NCI-H2107 treated with DMSO at 0.1 percent for 48 hours (cell line): Measurements from ENCODE around the gene TIMP2.
"Not testable (repeated sequence)": the region's sequence is repeated elsewhere in the genome, so short reads cannot be mapped to it uniquely, and the experiment has no call there.

Source experiments
- DNase-seq: peaks from one replicate; lab custom pipeline; 2025; ENCODE audit not compliant: unreplicated experiment; lab: John Stamatoyannopoulos, UW

Gene TIMP2

DNA sequence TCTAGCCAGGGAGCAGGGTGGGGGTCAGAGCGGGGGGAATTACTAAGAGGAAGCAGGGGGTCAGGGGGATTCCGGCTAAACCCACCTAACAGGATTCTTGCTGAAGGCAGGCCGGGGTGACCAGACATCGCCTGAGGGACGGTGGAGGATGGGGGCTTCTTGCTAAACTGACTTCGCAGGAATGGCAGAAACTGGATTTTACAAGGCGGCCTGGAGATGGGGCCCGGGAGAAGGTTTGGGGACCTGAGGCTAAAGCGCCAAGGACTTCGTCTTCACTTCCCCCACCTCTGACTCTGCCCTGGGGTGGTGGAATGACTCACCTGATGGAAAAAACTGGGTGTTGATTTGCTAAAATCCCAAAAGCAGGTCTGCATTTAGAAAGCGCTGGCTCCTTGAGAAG is 31.1 kb upstream of the TIMP2 start:
- DNase-seq, result no peak

DNA sequence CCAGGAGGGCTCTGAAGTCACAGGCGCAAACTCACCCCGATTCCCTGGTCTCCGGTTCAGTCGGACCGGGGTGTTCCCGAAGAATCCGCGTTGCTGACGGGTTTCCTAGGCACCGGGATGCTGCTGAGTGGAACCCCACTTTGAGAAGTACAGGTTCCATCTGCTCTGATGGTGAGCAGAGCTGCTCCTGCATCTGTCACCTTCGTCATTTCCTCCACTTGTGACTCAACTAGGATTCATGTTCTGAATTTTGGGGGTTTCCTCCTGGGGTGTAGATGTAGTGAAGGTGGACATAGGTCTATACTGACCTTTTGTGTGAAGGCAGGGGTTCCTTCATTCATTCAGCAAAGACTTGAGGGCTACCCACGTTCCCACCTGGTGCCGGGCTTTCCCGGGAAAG is 29.5 kb upstream of the TIMP2 start:
- no peak for DNase-seq

DNA sequence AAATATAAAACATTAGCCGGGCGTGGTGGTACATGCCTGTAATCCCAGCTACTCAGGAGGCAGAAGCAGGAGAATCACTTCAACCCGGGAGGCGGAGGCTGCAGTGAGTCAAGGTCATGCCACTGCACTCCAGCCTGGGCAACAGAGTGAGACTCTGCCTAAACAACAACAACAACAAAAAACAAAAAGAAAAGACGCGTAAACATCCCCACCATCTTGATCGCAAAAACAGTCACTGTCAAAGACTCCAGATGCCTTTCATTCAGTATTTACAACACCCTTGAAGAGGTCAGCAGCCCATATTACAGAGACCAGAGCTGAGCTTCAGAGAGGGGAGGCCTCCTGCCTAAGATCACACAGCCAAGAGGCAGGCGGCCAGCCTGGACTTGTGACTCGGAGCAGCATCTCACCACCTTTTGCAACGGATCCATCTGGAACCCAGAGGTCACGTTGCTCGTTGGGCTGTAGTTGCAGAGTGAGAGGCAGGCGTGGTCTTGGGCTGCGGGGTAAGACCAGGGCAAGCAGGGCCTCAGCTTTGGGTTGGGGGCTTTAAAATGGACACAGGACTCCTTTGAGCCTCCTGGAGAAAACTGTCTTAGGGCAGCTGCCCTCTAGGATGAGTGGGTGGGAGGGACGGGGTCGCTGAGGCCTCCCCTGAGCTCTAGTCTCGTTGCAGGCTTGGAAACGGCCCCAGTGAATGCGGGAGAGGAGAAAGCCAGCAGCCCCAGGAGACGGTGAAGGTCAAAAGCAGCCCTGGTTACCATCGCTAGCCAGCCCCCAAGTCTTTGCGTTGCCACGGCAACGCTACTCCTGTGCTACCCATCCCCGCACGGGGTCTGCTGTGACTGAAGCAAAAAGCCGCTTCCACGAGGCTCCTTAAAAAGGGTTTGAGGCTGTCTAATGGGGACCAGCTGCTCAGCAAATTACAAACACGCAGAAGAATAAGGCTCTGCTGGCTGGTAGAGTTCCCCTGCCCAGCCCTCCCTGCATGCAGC is 28.5 kb upstream of the TIMP2 start:
- DNase-seq, result no peak

DNA sequence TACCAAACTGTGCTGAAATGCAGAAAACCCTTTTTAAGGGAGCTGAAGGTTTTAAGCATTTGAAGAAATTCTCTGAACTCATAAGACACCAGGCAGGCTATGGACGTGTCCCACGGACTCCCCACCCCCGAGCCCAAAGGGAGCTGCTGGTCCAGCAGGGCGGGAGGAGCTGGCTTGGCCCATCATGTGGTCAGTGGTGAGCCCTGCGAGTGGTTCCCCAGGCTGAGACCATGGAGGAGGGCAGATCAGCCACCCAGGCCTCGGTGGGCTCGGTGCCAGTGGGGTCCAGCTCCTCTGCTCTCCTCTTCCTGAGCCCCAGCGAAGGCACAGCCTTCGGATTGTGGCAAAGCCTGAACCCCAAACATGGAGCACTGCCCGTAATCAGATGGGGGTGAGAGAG is 27.5 kb upstream of the TIMP2 start:
- DNase-seq, result no peak

DNA sequence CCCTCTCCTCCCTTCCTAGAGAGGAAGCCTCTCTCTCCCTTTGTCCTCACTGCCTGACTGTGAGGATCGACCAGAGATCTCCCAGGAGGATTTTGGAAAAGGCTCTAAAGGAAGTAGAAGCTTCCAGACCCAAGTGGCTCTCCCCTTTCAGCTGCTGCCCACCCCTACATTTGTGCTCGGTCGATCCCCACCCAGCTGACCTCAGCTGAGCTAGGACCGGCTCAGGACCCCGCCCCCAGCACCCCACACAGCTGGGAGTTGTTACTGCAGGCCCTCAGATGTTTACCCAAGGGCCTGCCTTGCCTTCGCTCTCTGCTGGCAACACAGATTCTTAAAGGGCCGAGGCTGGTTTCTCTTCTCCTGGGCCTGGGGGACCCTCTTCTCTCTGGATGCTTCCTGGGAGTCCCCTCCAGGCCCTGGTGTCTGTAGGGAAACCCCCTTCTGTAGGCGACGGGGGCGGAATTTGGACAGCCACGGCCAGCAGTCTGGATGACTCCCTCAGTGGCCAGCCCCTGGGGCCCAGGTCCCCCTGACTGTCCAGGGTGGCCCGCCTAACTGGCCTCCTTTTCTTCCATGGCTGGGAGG is 26.9 kb upstream of the TIMP2 start:
- no peak for DNase-seq

DNA sequence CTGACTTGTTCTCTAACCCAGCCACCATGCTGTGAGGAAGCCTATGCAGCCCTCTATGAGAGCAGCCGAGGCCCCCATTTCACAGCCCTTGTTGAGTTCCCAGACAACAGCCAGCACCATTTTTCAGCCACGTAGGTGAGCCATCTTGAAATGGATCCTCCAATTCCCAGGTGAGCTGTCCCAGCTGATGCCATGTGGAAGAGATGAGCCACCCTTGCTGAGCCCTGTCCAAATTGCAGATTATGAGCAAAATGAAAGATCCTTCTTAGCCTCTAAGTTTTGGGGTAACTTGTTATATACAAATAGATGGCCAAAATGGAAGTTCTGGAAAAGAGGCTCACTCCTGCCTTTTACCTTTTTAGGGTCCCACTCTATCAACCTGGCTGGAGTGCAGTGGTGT is 25.7 kb upstream of the TIMP2 start:
- DNase-seq, result no peak

DNA sequence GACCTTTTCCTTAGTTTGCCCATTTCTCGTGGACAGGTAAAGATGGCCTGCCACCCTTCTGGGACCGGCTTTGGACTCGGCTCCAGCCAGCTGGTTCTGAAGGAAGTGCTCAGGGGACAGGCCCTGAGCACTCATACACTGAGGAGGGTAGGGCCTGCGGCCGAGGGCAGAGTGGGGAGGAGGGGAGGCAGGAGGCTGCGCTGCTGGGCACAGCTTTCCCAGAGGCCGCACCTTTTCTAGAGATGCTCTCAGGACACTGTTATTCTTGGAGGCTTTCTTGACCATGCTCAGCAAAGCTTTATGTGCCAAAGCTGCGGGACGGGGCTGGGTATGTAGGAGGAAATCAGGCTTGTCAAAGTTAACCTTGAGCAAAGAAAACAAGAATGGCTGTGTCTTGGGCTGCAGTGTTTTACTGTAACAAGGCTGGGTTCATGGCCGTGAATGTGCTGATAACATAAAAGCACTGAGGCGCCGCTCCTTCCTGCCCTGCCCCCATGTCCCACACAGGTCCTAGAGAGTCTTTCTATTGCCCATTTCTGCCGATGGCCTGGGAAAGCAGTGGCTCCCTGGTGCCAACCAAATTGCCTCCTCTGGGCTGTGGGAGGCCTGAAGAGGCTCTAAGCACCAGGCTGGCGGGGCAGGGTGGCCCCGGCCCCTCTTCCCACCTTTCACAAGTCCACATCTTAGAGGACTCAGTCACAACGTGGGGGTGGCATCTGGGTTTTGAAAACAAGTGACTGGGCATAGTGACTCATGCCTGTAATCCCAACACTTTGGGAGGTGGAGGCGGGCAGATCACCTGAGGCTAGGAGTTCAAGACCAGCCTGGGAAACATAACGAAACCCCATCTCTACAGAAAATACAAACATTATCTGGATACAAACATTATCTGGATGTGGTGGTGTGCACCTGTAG is 22.3 kb upstream of the TIMP2 start:
- no peak for DNase-seq

DNA sequence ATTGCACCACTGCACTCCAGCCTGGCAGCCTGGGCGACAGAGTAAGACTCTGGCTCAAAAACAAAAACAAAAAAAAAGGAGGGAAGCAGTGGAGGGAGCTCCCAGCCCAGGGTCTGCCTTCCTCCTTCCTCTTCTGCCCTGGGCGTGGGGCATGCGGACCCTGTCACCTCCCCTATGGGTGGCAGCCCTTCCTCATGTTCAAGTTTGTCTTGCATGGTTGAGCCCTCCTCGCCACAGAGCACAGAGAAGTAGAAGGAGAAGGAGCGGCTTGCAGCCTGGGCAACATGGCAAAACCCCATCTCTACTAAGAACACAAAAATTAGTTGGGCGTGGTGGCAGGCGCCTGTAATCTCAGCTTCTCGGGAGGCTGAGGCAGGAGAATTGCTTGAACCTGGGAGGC is 21.4 kb upstream of the TIMP2 start:
- DNase-seq, result no peak

DNA sequence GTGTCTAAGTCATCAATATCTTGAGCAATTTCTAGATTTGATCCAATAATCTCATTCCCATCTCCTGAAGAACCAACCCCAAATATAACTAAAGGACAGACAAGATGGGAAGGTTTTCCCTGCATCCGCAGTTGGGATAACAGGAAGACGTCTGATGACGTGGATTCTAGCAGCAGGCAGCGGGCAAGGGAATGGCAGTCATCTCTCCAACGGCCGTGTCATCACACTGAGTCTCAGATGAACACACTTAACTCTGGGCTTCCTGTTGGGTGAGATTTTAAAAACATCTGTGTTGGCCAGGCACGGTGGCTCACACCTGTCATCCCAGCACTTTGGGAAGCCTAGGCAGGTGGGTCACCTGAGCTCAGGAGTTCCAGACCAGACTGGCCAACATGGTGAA is 20.9 kb upstream of the TIMP2 start:
- DNase-seq, result no peak

DNA sequence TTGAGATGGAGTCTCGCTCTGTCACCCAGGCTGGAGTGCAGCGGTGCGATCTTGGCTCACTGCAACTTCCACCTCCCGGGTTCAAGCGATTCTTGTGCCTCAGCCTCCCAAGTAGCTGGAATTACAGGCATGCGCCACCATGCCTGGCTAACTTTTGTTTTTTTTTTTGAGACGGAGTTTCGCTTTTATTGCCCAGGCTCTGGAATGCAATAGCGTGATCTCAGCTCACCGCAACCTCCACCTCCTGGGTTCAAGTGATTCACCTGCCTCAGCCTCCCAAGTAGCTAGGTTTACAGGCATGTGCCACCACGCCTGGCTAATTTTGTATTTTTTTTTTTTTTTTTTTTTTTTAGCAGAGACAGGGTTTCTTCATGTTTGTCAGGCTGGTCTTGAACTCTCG is 20.3 kb upstream of the TIMP2 start:
- not testable (repeated sequence) for DNase-seq

DNA sequence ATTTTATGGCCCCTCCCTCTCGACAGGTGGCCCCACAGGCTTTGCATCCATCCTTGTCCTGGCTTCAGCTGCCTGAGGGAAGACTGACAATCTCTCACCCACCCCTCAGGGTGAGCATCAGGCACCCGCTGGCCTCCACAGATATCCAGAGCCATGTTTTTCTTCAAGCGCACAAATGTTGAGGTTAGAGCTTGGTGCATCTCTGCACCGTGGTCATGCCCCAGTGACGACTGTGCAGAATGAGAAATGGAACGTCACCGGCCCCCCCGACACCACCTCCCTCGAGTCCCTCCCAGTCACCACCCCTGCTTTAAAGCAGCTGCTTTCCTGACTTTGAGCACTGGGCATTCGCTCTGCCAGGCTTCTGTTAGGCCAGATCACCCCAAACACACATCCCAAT is 19.8 kb upstream of the TIMP2 start:
- DNase-seq, result no peak

DNA sequence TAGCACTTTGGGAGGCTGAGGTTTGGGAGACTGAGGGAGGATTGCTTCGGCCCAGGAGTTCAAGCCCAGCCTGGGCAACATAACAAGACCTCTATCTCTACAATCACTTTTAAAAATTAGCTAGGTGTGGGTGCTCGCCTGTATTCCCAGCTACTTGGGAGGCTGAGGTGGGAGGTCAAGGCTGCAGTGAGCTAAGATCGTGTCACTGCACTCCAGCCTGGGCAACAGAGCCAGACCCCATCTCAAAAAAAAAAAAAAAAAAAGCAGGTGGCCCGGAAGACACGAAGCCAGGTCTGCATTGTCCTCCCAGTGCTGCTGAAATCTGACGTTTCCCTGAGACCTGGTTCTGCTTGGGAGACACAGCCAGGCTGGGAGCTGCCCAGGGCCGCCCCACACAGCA is 18.8 kb upstream of the TIMP2 start:
- DNase-seq, result no peak

DNA sequence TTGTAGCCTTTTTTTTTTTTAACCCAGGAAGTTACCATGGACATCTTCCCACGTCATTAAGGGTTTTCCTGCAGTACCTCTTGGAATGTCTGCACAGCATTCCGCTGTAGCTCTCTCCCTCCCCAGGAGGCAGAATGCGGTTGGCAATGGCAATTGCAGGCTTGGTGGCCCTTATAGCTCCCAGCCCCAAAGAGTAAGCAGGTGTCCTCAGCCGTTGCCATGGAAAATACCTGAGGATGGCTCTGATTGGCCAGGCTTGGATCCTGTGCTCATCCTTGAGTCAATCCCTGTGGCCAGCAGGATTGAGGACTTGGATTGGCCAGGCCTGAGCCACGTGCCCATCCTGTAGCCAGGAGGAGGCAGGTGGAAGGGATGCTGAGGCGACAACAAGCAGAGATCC is 15.5 kb upstream of the TIMP2 start:
- no peak for DNase-seq

DNA sequence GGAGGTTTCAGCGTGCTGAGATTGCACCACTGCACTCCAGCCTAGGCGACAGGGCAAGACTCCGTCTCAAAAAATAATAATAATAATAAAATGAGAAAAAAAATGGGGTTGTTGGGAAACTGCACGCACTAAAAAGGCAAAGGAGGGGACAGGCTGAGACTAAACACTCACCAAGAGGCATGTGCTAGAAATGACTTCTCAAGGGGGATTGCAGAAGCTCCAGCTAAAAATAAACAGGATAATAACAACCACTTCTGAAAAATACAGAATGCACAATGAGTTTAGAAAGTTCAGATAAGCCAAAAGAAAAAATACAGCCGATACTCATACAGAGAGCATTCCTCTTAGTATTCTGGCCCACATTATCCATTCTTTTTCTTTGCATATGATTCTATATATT is 15.1 kb upstream of the TIMP2 start:
- DNase-seq, result no peak

DNA sequence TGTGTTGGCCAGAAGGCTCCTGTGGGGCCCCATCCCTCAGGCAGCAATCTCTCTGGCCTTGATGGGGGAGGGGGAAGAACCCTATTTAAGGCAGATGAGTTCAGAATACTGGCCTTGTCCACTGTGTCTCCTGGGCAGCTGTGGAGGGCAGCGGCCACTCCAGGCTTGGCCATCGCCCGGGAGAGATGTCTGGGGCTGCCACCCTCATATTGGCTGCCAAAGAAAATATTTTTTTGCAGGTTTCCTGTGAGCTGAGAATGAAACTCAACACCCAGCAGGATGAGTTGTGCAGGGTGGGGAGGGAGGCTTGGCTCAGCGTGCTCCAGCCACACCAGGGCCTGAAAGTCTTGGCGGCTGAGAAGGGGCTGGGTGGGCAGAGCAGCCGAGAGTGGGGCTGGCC is 14.4 kb upstream of the TIMP2 start:
- no peak for DNase-seq

DNA sequence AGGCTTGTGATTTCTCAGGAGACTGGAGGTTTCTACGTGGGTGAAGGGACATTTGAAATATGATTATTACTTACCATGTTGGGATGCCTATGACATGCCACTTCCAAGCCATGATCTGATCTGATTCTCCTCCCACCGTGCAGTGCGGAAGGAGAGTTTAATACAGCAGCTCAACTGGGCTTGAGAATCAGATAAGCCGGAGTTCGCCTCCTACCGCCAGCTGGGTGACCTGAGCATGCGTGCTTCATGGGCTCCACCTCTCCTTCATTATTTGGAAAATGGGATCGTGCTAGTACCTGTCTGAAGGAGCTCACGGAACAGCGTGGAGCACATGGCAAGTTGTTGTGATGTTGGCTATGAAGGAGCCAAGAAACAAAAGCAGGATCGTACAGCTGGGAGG is 12.4 kb upstream of the TIMP2 start:
- no peak for DNase-seq

DNA sequence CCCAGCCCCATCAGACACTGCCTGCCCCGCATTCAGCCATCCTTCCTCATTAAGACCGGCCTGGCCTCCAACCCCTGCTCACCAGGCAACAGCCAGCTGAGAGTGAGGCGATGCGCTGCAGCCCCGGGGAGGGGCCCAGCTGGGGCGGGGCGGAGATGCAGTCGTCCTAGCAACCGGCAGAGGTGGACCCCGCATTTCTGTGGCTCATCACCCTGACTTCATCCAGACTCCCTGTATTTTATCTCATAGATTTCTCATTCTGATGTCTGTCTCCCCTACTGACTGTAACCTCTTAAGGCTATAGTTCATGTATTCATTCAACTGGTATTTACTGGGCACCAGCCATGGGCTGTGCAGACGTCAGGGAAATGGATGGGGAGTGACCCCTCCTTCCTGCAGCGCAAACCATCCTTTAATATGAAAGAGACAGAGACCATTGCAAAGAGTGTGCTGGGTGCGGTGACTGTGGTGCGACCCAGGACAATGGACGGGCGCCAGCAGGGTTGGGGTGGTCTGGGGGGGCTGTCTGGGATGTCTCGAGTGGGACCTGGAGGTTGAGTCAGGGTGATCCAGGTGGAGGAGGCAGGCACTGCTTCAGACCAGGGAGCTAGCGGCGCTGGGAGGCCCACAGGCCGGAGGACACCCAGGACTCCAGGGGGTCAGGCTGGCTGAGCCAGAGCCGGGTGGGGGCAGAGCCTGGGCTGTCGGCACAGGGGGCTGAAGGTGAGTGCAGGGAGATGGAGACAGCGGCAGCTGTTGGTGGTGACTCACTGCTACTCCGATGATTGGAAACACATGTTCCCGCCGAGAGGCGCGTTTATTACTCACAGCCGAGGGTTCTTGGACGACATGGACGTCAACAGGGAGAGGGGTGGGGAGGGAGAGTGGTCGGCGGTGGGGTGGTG is 10.5 kb upstream of the TIMP2 start:
- DNase-seq, result no peak

DNA sequence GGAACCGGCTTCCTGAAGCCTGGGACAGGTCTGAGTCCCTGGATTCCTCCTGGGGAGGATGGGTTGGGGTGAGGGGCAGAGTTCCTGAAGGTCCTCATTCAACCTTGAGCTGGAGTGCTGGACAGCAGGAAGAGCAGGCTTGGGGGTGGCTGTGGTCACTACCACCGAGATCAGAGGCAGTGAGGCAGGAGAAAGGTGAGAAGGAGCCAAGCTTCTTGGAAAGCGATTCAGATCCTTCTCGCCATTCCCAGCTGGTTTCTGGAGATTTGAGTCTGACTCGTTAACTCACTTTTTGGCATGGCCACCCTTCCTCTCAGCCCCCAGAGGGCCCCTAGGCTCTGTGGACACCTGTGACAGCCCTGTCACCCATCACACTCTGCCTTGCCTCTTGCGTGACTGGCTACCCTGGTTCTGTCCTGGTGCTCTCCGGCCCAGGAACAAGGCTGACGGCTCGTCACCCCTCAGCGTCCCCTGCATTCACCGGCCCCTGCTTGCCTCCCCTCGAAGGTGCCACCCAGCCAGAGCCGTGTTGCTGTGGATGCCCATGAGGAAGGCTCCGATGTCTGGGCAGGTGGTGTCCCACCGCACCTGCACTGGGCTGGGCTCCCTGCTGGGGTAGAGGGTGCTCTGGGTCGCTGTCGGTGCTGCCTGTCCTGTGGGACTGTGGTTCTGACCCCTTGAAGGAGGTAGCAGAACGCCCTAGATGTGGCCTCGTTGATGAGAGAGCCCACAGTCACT is 9.7 kb upstream of the TIMP2 start:
- DNase-seq, result no peak

DNA sequence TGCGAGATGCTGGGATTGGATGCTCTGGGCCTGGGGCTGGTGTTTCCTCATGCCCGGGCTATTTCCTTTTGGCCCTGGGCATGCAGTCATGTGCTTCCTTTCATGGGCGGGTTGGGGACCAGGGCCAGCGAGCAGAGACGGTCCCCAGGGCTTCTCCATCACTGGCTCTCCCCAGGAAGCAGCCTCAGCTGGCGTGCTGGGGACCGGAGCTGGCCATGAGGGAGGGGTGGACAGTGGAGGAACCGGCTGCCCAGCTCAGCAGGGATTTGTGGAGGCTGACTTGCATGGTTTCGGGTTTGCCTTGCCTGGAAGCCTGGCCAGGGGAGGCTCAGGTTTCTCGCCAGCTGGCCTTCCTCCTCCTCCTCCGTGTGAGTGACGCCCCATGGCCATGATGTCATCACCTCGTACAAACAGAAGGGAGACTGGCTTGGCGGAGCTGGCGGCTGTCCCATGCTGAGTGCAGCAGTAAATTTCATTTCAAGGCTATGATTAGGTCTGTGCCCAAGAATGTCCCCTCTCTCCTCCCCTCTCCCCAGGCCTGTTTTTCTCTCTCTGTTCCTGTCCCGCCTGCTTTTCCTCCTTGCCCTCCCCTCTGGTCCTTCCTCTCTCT is 8.9 kb upstream of the TIMP2 start:
- peak; percentile 88 for DNase-seq
